ENCODE results near the gene ATF2.

Gene ATF2

GRCh38 chr2:175080479-175080878, 87.5 kb downstream of the ATF2 start:
- H3K4me1 ChIP-seq (ENCODE audit: insufficient read depth, insufficient read length), result no peaks in the 10 kb centered on the region
- TF ChIP-seq ZNF274 (IDR thresholded peaks at IDR 0.05; ENCODE audit: low read depth, low read length), result no peak
- TF ChIP-seq SUZ12 (IDR thresholded peaks at IDR 0.05; ENCODE audit: extremely low read depth, insufficient read depth, insufficient read length), result no peak
- TF ChIP-seq YY1 (IDR thresholded peaks at IDR 0.05; ENCODE audit: insufficient read depth, insufficient read length), result no peak
- no peaks in the 10 kb centered on the region; the same call in 1 of the 2 replicates for H3K9me3 ChIP-seq (ENCODE audit: insufficient read depth, low read length)
- H3K27me3 ChIP-seq (ENCODE audit: insufficient read depth, insufficient read length), result no peaks in the 10 kb centered on the region
- H3K36me3 ChIP-seq (ENCODE audit: insufficient read depth, insufficient read length, low read length), result peaks cover 54% of the 10 kb centered on the region
- H3K9ac ChIP-seq (ENCODE audit: insufficient read length, low read depth), result no peak overlapping the region
- no peak for DNase-seq (ENCODE audit: low read depth, low spot score)
- H3K4me3 ChIP-seq (ENCODE audit: insufficient read length, low read depth), result no peak overlapping the region

DNA sequence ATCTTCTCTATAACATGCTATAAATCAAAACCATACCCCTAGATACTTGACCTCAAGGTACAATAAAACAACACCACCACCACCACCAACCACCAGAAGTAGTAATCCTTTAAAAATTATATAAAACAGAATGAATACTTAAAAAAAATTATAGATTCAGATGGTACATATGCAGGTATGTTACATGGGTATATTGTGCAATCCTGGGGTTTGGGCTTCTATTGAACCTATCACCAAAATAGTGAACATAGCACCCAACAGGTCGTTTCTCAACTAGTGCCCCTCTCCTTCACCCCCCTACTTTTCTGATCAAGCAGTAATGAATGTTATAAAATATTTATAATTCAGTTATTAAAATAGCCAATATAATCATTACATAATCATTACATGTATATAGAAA, 91.7 kb downstream of the ATF2 start:
- no peak for TF ChIP-seq YY1 (IDR thresholded peaks at IDR 0.05; ENCODE audit: insufficient read depth, insufficient read length)
- TF ChIP-seq ZNF274 (IDR thresholded peaks at IDR 0.05; ENCODE audit: low read depth, low read length), result no peak
- no peak for TF ChIP-seq SUZ12 (IDR thresholded peaks at IDR 0.05; ENCODE audit: extremely low read depth, insufficient read depth, insufficient read length)
- Histone ChIP-seq H3K36me3 (ENCODE audit: insufficient read depth, insufficient read length, low read length) (peaks cover 53% of the 10 kb centered on the region), H3K27me3 (ENCODE audit: insufficient read depth, insufficient read length) (no peaks in the 10 kb centered on the region)

GRCh38 chr2:175074478-175074877, 93.5 kb downstream of the ATF2 start:
- DNase-seq (ENCODE audit: low read depth, low spot score), result no peak
- H3K36me3 ChIP-seq (ENCODE audit: insufficient read depth, insufficient read length, low read length), result peaks cover 40% of the 10 kb centered on the region
- no peaks in the 10 kb centered on the region for H3K4me1 ChIP-seq (ENCODE audit: insufficient read depth, insufficient read length)

More for the DNA sequence above, 91.7 kb downstream of the ATF2 start:
- Histone ChIP-seq H3K4me3 (ENCODE audit: insufficient read length, low read depth) (no peak overlapping the region), H3K4me1 (ENCODE audit: insufficient read depth, insufficient read length) (no peaks in the 10 kb centered on the region), H3K9me3 (ENCODE audit: insufficient read depth, low read length) (no peaks in the 10 kb centered on the region), H3K9ac (ENCODE audit: insufficient read length, low read depth) (no peak overlapping the region)
- no peak for DNase-seq (ENCODE audit: low read depth, low spot score)

DNA sequence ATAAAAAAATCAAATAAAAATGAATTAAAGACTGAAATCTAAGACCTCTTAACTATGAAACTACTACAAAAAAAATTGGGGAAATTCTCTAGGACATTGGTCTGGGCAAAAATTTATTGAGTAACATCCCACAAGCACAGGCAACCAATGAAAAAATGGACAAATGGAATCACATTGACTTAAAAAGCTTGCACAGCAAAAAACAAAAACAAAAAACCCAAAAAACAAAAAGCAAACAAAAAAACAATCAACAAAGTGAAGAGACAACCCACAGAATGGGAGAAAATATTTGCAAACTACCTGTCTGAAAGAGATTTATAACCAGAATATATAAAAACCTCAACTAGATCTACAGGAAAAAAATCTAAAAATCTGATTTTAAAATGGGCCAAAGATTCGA, 99.5 kb downstream of the ATF2 start:
- TF ChIP-seq YY1 (IDR thresholded peaks at IDR 0.05; ENCODE audit: insufficient read depth, insufficient read length), result no peak

More at GRCh38 chr2:175074478-175074877, 93.5 kb downstream of the ATF2 start:
- Histone ChIP-seq H3K9me3 (ENCODE audit: insufficient read depth, low read length) (no peaks in the 10 kb centered on the region), H3K9ac (ENCODE audit: insufficient read length, low read depth) (no peak overlapping the region), H3K27me3 (ENCODE audit: insufficient read depth, insufficient read length) (no peaks in the 10 kb centered on the region), H3K4me3 (ENCODE audit: insufficient read length, low read depth) (no peak overlapping the region)
- TF ChIP-seq YY1 (IDR thresholded peaks at IDR 0.05; ENCODE audit: insufficient read depth, insufficient read length) (no peak), ZNF274 (IDR thresholded peaks at IDR 0.05; ENCODE audit: low read depth, low read length) (no peak), SUZ12 (IDR thresholded peaks at IDR 0.05; ENCODE audit: extremely low read depth, insufficient read depth, insufficient read length) (no peak)

DNA sequence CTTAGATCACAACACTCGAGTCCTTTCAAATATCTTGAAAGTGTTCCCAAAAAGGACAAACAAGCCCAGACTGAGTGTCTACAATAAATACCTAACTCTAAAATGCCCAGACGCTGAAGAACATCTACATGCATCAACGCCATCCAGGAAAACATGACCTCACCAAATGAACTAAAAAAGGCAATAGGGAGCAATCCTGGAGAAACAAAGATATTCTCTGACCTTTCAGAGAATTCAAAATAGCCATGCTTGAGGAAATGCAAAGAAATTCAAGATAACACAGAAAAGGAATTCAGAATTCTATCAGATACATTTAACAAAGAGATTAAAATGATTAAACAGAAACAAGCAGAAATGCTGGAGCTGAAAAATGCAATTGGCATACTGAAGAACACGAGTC, 101.6 kb downstream of the ATF2 start:
- peaks cover 14% of the 10 kb centered on the region; the same call in 1 of the 2 replicates for H3K9me3 ChIP-seq (ENCODE audit: insufficient read depth, low read length)
- H3K36me3 ChIP-seq (ENCODE audit: insufficient read depth, insufficient read length, low read length), result peaks cover 19% of the 10 kb centered on the region
- H3K27me3 ChIP-seq (ENCODE audit: insufficient read depth, insufficient read length), result no peaks in the 10 kb centered on the region
- TF ChIP-seq SUZ12 (IDR thresholded peaks at IDR 0.05; ENCODE audit: extremely low read depth, insufficient read depth, insufficient read length) (no peak), ZNF274 (IDR thresholded peaks at IDR 0.05; ENCODE audit: low read depth, low read length) (no peak), YY1 (IDR thresholded peaks at IDR 0.05; ENCODE audit: insufficient read depth, insufficient read length) (no peak)
- no peak for DNase-seq (ENCODE audit: low read depth, low spot score)
- H3K4me3 ChIP-seq (ENCODE audit: insufficient read length, low read depth), result no peak overlapping the region
- no peaks in the 10 kb centered on the region for H3K4me1 ChIP-seq (ENCODE audit: insufficient read depth, insufficient read length)
- H3K9ac ChIP-seq (ENCODE audit: insufficient read length, low read depth), result no peak overlapping the region

More for the DNA sequence above, 99.5 kb downstream of the ATF2 start:
- DNase-seq (ENCODE audit: low read depth, low spot score), result no peak
- Histone ChIP-seq H3K9ac (ENCODE audit: insufficient read length, low read depth) (no peak overlapping the region), H3K4me1 (ENCODE audit: insufficient read depth, insufficient read length) (no peaks in the 10 kb centered on the region), H3K36me3 (ENCODE audit: insufficient read depth, insufficient read length, low read length) (peaks cover 20% of the 10 kb centered on the region), H3K9me3 (ENCODE audit: insufficient read depth, low read length) (0 out of 2 replicates have a peak, but pooled peaks cover 6% of the 10 kb centered on the region), H3K4me3 (ENCODE audit: insufficient read length, low read depth) (no peak overlapping the region), H3K27me3 (ENCODE audit: insufficient read depth, insufficient read length) (no peaks in the 10 kb centered on the region)

DNA sequence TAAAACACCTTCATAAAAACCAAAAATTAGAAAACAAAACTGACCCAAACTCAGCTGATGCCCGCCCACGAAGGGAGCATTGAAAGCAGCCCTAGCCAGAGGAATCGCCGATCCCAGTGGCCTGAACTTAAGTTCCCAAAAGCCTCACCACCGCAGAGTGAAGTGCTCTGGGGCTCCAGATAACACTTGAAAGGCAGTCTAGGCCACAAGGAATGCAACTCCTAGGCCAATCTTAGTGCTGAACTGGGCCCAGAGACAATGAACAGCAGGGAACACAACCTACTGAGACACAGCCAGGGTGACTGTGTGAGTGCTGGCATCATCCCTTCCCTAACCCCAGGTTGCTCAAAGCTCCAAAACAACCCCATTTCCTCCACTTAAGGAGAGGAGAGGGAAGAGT, 103.2 kb downstream of the ATF2 start:
- no peak for DNase-seq (ENCODE audit: low read depth, low spot score)
- Histone ChIP-seq H3K4me3 (ENCODE audit: insufficient read length, low read depth) (no peak overlapping the region), H3K9me3 (ENCODE audit: insufficient read depth, low read length) (peaks cover 14% of the 10 kb centered on the region; the same call in 1 of the 2 replicates), H3K27me3 (ENCODE audit: insufficient read depth, insufficient read length) (no peaks in the 10 kb centered on the region), H3K9ac (ENCODE audit: insufficient read length, low read depth) (no peak overlapping the region), H3K36me3 (ENCODE audit: insufficient read depth, insufficient read length, low read length) (peaks cover 15% of the 10 kb centered on the region), H3K4me1 (ENCODE audit: insufficient read depth, insufficient read length) (no peaks in the 10 kb centered on the region)
- TF ChIP-seq ZNF274 (IDR thresholded peaks at IDR 0.05; ENCODE audit: low read depth, low read length) (no peak), SUZ12 (IDR thresholded peaks at IDR 0.05; ENCODE audit: extremely low read depth, insufficient read depth, insufficient read length) (no peak), YY1 (IDR thresholded peaks at IDR 0.05; ENCODE audit: insufficient read depth, insufficient read length) (no peak)

DNA sequence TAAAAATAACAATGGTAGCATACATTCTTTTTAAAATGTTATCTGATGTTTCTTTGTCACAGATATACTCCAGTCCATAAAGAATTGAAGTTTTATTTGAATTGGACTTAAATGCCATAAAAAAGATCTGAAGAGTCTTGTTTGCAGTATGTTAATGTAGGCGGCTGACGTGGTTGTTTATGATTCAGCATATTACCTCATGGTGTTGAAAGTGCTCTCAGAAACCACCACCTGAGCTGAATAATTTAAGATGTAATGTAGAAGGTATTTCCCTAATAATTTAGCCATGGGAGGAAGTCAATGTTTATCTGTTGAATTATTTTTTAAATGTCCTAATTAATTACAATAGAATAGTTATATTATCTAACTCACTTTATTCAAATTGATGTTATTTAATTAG, 104.3 kb downstream of the ATF2 start:
- DNase-seq (ENCODE audit: low read depth, low spot score), result no peak
- no peak overlapping the region for H3K4me3 ChIP-seq (ENCODE audit: insufficient read length, low read depth)

More for the DNA sequence above, 104.3 kb downstream of the ATF2 start:
- H3K36me3 ChIP-seq (ENCODE audit: insufficient read depth, insufficient read length, low read length), result peaks cover 15% of the 10 kb centered on the region
- TF ChIP-seq SUZ12 (IDR thresholded peaks at IDR 0.05; ENCODE audit: extremely low read depth, insufficient read depth, insufficient read length) (no peak), ZNF274 (IDR thresholded peaks at IDR 0.05; ENCODE audit: low read depth, low read length) (no peak), YY1 (IDR thresholded peaks at IDR 0.05; ENCODE audit: insufficient read depth, insufficient read length) (no peak)
- H3K9me3 ChIP-seq (ENCODE audit: insufficient read depth, low read length), result peaks cover 14% of the 10 kb centered on the region; the same call in 1 of the 2 replicates
- H3K27me3 ChIP-seq (ENCODE audit: insufficient read depth, insufficient read length), result no peaks in the 10 kb centered on the region
- H3K9ac ChIP-seq (ENCODE audit: insufficient read length, low read depth), result no peak overlapping the region
- no peaks in the 10 kb centered on the region for H3K4me1 ChIP-seq (ENCODE audit: insufficient read depth, insufficient read length)

All from NT2/D1 (cell line).